Glutamatergic neuron (in vitro differentiated cells): ENCODE measurements around the gene DDHD1. TPM values are rescaled to one million over a fixed set of nuclear protein-coding genes. Genes with fewer than 3 reads are reported as not detected.

Experiments
- DNase-seq: peaks from one replicate; pipeline ENCODE4 v3.0.0; 2022
- H3K27ac Mint-ChIP-seq: one replicate; pipeline ENCODE4 v1.8.0; 2020; ENCODE audit warnings: mild to moderate bottlenecking, mixed read lengths, inconsistent platforms; ENCODE audit not compliant: unreplicated experiment
- H3K27me3 Mint-ChIP-seq: one replicate; pipeline ENCODE4 v1.8.0; 2020; ENCODE audit warnings: mild to moderate bottlenecking, moderate library complexity, mixed read lengths, inconsistent platforms; ENCODE audit not compliant: unreplicated experiment
- H3K36me3 Mint-ChIP-seq: one replicate; pipeline ENCODE4 v1.8.0; 2020; ENCODE audit warnings: mild to moderate bottlenecking, mixed read lengths, inconsistent platforms; ENCODE audit not compliant: unreplicated experiment
- H3K4me1 Mint-ChIP-seq: one replicate; pipeline ENCODE4 v1.8.0; 2020; ENCODE audit warnings: mild to moderate bottlenecking, low read depth, mixed read lengths, inconsistent platforms; ENCODE audit not compliant: unreplicated experiment
- H3K4me3 Mint-ChIP-seq: one replicate; pipeline ENCODE4 v1.8.0; 2020; ENCODE audit warnings: mild to moderate bottlenecking, mixed read lengths, inconsistent platforms; ENCODE audit not compliant: unreplicated experiment
- H3K9me3 Mint-ChIP-seq: one replicate; pipeline ENCODE4 v1.8.0; 2020; ENCODE audit warnings: mild to moderate bottlenecking, moderate library complexity, mixed read lengths, inconsistent platforms; ENCODE audit not compliant: unreplicated experiment
- long read RNA-seq: library from polyadenylated mRNA; unstranded; transcript quantifications from one replicate; pipeline ENCODE4 v2.0.0, GENCODE V29; 2020; ENCODE audit not compliant: unreplicated experiment
- total RNA-seq: library from RNA; stranded (reverse); fragmentation: NEBNext Ultra II Directional; extraction: Animal tissue kit (Norgen Biotek cat#: 25700); gene quantifications from one replicate; pipeline ENCODE4 v1.2.1, GENCODE V29; 2021; ENCODE audit not compliant: unreplicated experiment
- TF ChIP-seq, protein P1 (sequence below): fragments of 200-600 bp; sonication (generic); IDR thresholded peaks from one replicate; pipeline ENCODE4 v1.5.0; 2021; ENCODE audit not compliant: partially characterized antibody, unreplicated experiment

Gene DDHD1
- 38.1 TPM for total RNA-seq
- long read RNA-seq, full-length matches to known transcripts, result 1 of 3 reads
- long read RNA-seq, partial matches to known transcripts, result 0 of 3 reads
- long read RNA-seq, other reads (novel, unspliced or antisense), result 2 of 3 reads

DNA sequence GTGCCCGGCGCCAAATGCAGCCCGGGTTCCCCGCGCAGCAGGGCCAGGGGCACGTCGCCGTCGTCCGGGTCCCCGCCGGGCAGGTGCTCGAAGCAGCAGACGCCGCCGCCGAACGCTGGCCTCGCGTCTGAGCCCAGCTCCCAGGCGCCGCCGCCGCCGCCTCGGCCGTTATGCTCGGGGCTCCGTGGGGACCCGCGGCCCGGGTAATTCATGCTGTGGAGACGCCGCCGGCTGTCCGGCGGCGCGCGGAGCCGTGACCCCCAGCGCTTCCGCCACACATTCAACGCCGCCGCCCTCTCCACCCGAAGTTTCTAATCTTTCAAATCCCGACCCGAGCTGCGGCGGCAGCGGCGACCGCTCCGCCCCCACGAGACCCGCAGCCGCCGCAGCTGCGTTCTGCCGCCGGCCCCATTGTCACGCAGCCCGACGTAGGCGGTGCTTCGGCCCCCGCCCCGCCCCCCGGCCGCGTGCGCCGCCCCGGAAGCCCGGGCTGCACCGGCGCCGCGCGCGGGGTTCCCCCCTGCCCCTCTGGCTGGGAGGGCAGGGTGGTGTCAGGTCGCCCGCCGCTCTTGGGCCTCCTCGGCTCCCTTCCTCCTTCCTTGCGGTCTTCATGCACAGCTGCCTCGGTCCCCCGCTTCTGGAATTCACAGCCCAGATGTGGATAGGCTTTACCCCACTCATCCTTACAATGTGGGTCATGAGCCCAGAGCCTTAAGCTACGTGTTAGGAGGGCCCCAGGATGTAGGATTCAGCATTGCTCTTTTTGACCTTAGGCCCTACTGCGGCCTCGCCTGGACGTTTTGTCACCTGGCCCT lies at the start of gene DDHD1:
Gene DDHD1, minus strand, starts transcription at position 437 of the 815 bp plus-strand sequence. Its CDS starts 225 bp downstream, at position 212.
- H3K36me3 Mint-ChIP-seq, result peaks cover 4% of the 10 kb centered on the region
- H3K4me1 Mint-ChIP-seq, result peaks cover 13% of the 10 kb centered on the region
- peaks cover 16% of the 10 kb centered on the region for H3K9me3 Mint-ChIP-seq
- DNase-seq, result peak; percentile 86
- TF ChIP-seq, protein P1, sequence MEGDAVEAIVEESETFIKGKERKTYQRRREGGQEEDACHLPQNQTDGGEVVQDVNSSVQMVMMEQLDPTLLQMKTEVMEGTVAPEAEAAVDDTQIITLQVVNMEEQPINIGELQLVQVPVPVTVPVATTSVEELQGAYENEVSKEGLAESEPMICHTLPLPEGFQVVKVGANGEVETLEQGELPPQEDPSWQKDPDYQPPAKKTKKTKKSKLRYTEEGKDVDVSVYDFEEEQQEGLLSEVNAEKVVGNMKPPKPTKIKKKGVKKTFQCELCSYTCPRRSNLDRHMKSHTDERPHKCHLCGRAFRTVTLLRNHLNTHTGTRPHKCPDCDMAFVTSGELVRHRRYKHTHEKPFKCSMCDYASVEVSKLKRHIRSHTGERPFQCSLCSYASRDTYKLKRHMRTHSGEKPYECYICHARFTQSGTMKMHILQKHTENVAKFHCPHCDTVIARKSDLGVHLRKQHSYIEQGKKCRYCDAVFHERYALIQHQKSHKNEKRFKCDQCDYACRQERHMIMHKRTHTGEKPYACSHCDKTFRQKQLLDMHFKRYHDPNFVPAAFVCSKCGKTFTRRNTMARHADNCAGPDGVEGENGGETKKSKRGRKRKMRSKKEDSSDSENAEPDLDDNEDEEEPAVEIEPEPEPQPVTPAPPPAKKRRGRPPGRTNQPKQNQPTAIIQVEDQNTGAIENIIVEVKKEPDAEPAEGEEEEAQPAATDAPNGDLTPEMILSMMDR, result no peak
- H3K27ac Mint-ChIP-seq, result peak within 1 kb of the TSS; percentile 97
- H3K4me3 Mint-ChIP-seq, result peak within 1 kb of the TSS; percentile 97
- peaks cover 14% of the 10 kb centered on the region for H3K27me3 Mint-ChIP-seq

DNA sequence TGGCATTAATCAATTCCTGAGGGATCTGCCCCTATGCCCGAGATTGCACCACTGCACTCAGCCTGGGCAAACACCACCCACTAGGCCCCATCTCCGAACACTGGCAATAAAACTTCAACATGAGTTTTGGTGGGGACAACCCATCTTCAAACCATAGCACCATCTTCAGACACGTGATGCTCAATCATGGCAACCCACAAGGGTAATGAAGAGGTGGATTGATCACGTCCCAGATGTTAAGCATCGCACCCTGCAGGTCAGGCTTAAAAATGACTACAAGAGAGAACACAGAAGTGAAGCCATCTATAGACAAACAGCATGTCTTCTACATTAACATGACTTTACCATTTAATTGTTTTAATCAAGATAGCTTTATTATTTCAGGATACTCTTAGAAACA lies 42.8 kb upstream of the DDHD1 start:
- peaks cover 4% of the 10 kb centered on the region for H3K9me3 Mint-ChIP-seq
- TF ChIP-seq, protein P1, result no peak
- no peak for DNase-seq

DNA sequence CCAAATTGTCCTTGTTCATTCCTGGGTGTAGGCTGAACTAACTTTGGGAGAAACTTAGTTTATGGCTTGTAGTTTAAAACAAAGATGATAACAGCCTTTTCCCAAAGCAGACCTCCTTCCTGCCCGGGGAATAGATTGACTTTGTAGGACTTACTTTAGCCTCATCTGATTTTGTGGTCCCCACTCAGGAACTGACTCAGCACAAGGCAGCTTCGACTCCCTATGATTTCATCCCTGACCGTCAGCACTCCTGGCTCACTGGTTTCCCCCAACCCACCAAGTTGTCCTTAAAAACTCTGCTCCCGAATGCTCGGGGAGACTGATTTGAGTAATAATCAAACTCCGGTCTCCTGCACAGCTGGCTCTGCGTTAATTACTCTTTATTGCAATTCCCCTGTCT lies 40.1 kb upstream of the DDHD1 start:
- no peak overlapping the region for H3K4me3 Mint-ChIP-seq
- no peaks in the 10 kb centered on the region for H3K36me3 Mint-ChIP-seq
- H3K27me3 Mint-ChIP-seq, result no peaks in the 10 kb centered on the region
- no peaks in the 10 kb centered on the region for H3K9me3 Mint-ChIP-seq
- no peaks in the 10 kb centered on the region for H3K4me1 Mint-ChIP-seq
- DNase-seq, result no peak
- TF ChIP-seq, protein P1, result no peak
- H3K27ac Mint-ChIP-seq, result no peak overlapping the region

More for the DNA sequence above, 42.8 kb upstream of the DDHD1 start:
- Mint-ChIP-seq H3K36me3 (peaks cover 5% of the 10 kb centered on the region), H3K4me1 (no peaks in the 10 kb centered on the region), H3K27me3 (peaks cover 1% of the 10 kb centered on the region), H3K4me3 (no peak overlapping the region), H3K27ac (no peak overlapping the region)

DNA sequence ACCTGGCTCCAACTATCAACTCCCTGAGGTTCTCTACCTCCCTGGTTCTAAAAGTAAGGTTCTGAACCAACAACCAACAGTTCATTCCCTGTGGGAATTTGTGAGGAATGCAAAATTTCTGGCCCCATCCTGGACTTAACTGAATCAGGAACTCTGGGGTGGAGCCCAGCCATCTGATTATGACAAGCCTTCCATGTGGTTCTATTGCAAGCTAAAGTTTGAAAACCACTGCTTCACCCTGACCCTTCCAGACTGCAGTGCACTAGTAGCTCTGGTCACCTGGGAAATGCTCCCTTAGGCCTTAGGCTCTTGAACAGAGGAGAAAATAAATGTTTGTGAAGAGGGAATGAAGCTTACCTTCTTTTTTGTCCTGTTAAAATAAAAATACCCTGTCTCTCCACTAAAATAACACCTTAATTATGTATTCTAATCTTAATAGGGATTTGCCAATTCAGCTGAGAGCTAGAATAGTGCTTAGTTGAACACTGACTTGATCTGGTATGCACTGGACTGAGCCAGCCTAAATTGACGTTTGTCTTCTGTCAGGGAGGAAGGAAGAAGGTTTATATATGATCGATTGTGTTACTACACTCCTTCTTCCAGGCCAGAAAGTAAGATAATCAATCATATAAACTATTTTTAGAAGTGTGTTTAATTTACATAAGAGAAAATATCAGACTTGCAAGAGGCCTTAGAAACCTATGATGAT lies 39.1 kb upstream of the DDHD1 start:
- H3K27ac Mint-ChIP-seq, result no peak overlapping the region
- no peaks in the 10 kb centered on the region for H3K36me3 Mint-ChIP-seq
- DNase-seq, result no peak
- H3K4me1 Mint-ChIP-seq, result no peaks in the 10 kb centered on the region
- TF ChIP-seq, protein P1, result no peak
- H3K9me3 Mint-ChIP-seq, result no peaks in the 10 kb centered on the region
- H3K4me3 Mint-ChIP-seq, result no peak overlapping the region
- no peaks in the 10 kb centered on the region for H3K27me3 Mint-ChIP-seq
